H1 (cell line): Measurements from ENCODE around the gene ZNF202. TPM values are rescaled to one million over a fixed set of nuclear protein-coding genes. Genes with fewer than 3 reads are reported as not detected.

Experiments
- CTCF ChIA-PET: fragments of 300-600 bp; sonication (Branson Sonifier 250); formaldehyde crosslinking; loops from one replicate; lab custom pipeline; 2021; ENCODE audit not compliant: partially characterized antibody; lab: Charles Lee
- POLR2A ChIA-PET: fragments of 300-600 bp; sonication (Branson Sonifier 250); formaldehyde crosslinking; loops from one replicate; lab custom pipeline; 2021; ENCODE audit warnings: inconsistent platforms; ENCODE audit not compliant: partially characterized antibody; lab: Charles Lee
- DNase-seq, 2 experiments: peaks; one replicate each; pipeline versions ENCODE4 v3.0.0 to v3.0.0-alpha.2; 2010 to 2022; ENCODE audit warnings: low spot score in 2 of 2, low read depth in 1 of 2, mixed read lengths in 1 of 2
- FAIRE-seq: peaks from 2 replicates; lab custom pipeline; 2011; peaks lifted over from hg19 to GRCh38; lab: Jason Lieb, UNC
- H2AFZ ChIP-seq: 2 replicates; pipeline ENCODE4 v1.8.1; 2012; ENCODE audit warnings: low read length, inconsistent platforms
- H2AK5ac ChIP-seq: 2 replicates; pipeline ENCODE4 v1.6.1; 2013; ENCODE audit warnings: low read depth, low read length
- H2BK120ac ChIP-seq: replicated peaks from 2 replicates; pipeline ENCODE3; 2013; ENCODE audit warnings: low read depth, low read length, inconsistent platforms
- H2BK12ac ChIP-seq: 2 replicates; pipeline ENCODE4 v1.6.1; 2013; ENCODE audit warnings: low read depth, low read length
- H2BK15ac ChIP-seq: 2 replicates; pipeline ENCODE4 v1.6.1; 2013; ENCODE audit warnings: low read length
- H2BK20ac ChIP-seq: 2 replicates; pipeline ENCODE4 v1.6.1; 2013; ENCODE audit warnings: low read length
- H2BK5ac ChIP-seq: 2 replicates; pipeline ENCODE4 v1.6.1; 2013; ENCODE audit warnings: low read depth, low read length
- H3K14ac ChIP-seq: 2 replicates; pipeline ENCODE4 v1.6.1; 2013; ENCODE audit warnings: inconsistent platforms; ENCODE audit not compliant: insufficient read length
- H3K18ac ChIP-seq: 2 replicates; pipeline ENCODE4 v1.6.1; 2013; ENCODE audit warnings: low read length; ENCODE audit errors: extremely low read depth
- H3K23ac ChIP-seq: 2 replicates; pipeline ENCODE4 v1.6.1; 2013; ENCODE audit warnings: inconsistent platforms; ENCODE audit not compliant: insufficient read length
- H3K23me2 ChIP-seq: 2 replicates; pipeline ENCODE4 v1.6.1; 2013; ENCODE audit warnings: low read depth, low read length
- H3K27ac ChIP-seq: 2 replicates; pipeline ENCODE4 v1.6.1; 2011; ENCODE audit warnings: low read depth, low read length, inconsistent platforms
- H3K27me3 ChIP-seq, 4 experiments: replicated peaks in 1 of 4; 1 replicate in 1 of 4; 2 replicates in 3 of 4; pipeline versions ENCODE4 v1.6.1 to v1.8.1; 2011 to 2013; ENCODE audit warnings: low read length in 3 of 4, mild to moderate bottlenecking in 3 of 4, inconsistent platforms in 2 of 4, mixed read lengths in 2 of 4, moderate library complexity in 1 of 4; ENCODE audit not compliant: control insufficient read depth in 3 of 4, insufficient read depth in 3 of 4; ENCODE audit errors: extremely low read depth in 1 of 4
- H3K36me3 ChIP-seq, 4 experiments: 2 replicates each; pipeline versions ENCODE4 v1.6.1 to v1.8.1; 2011 to 2013; ENCODE audit warnings: mild to moderate bottlenecking in 4 of 4, low read length in 3 of 4, moderate library complexity in 2 of 4, control low read depth in 1 of 4, inconsistent platforms in 1 of 4; ENCODE audit not compliant: insufficient read depth in 4 of 4, control insufficient read depth in 2 of 4
- H3K4ac ChIP-seq: replicated peaks from 2 replicates; pipeline ENCODE3; 2013; ENCODE audit warnings: low read length, low read depth, mixed read lengths, inconsistent platforms; ENCODE audit not compliant: insufficient read length
- H3K4me1 ChIP-seq, 4 experiments: replicated peaks in 1 of 4; 1 replicate in 1 of 4; 2 replicates in 3 of 4; pipeline versions ENCODE4 v1.6.1 to v1.8.1; 2011 to 2013; ENCODE audit warnings: low read length in 3 of 4, inconsistent platforms in 2 of 4, mixed read lengths in 1 of 4; ENCODE audit not compliant: insufficient read depth in 4 of 4, control insufficient read depth in 3 of 4
- H3K4me2 ChIP-seq, 2 experiments: 2 replicates each; pipeline versions ENCODE4 v1.6.1 to v1.8.1; 2011 to 2013; ENCODE audit warnings: low read depth in 2 of 2, low read length in 2 of 2, control low read depth in 1 of 2, inconsistent platforms in 1 of 2, mild to moderate bottlenecking in 1 of 2; ENCODE audit not compliant: insufficient read depth in 1 of 2
- H3K4me3 ChIP-seq, 4 experiments: fragments of 200-600, 300-600 bp in 1 of 4; sonication (generic), shearing (Covaris generic), sonication (Bioruptor Twin) in 1 of 4; 2 replicates each; pipeline versions ENCODE4 v1.5.1 to v1.8.1; 2011 to 2016; ENCODE audit warnings: low read length in 4 of 4, low read depth in 3 of 4, control low read depth in 2 of 4, inconsistent platforms in 2 of 4, mild to moderate bottlenecking in 2 of 4, mixed read lengths in 1 of 4, moderate library complexity in 1 of 4; ENCODE audit not compliant: insufficient read depth in 2 of 4; ENCODE audit errors: extremely low read depth in 1 of 4
- H3K56ac ChIP-seq: replicated peaks from 2 replicates; pipeline ENCODE3; 2013; ENCODE audit warnings: low read depth, mild to moderate bottlenecking, mixed read lengths, low read length, inconsistent platforms; ENCODE audit not compliant: insufficient read length
- H3K79me1 ChIP-seq: 2 replicates; pipeline ENCODE4 v1.6.1; 2013; ENCODE audit warnings: low read depth, low read length, control low read depth
- H3K79me2 ChIP-seq, 2 experiments: 2 replicates each; pipeline versions ENCODE4 v1.6.1 to v1.8.1; 2012 to 2013; ENCODE audit warnings: low read length in 2 of 2, mild to moderate bottlenecking in 2 of 2, inconsistent platforms in 1 of 2; ENCODE audit not compliant: insufficient read depth in 2 of 2, control insufficient read depth in 1 of 2
- H3K9ac ChIP-seq, 4 experiments: replicated peaks in 1 of 4; 1 replicate in 1 of 4; 2 replicates in 3 of 4; pipeline versions ENCODE4 v1.6.1 to v1.8.1; 2011 to 2013; ENCODE audit warnings: low read depth in 3 of 4, low read length in 3 of 4, control low read depth in 2 of 4, mild to moderate bottlenecking in 2 of 4, moderate library complexity in 2 of 4, inconsistent platforms in 1 of 4; ENCODE audit errors: extremely low read depth in 1 of 4
- H3K9me3 ChIP-seq, 2 experiments: 2 replicates each; pipeline versions ENCODE4 v1.6.1 to v1.8.1; 2012 to 2013; ENCODE audit warnings: mild to moderate bottlenecking in 2 of 2, moderate library complexity in 2 of 2, control low read depth in 1 of 2, inconsistent platforms in 1 of 2, low read depth in 1 of 2, low read length in 1 of 2, mixed read lengths in 1 of 2; ENCODE audit not compliant: insufficient read depth in 2 of 2
- H4K20me1 ChIP-seq, 2 experiments: replicated peaks in 1 of 2; 2 replicates each; pipeline versions ENCODE3 to v1.8.1; 2011 to 2013; ENCODE audit warnings: inconsistent platforms in 2 of 2, low read length in 2 of 2, mild to moderate bottlenecking in 1 of 2; ENCODE audit not compliant: insufficient read depth in 2 of 2, control insufficient read depth in 1 of 2
- H4K5ac ChIP-seq: 2 replicates; pipeline ENCODE4 v1.6.1; 2013; ENCODE audit warnings: low read length, low read depth, mixed read lengths, inconsistent platforms; ENCODE audit not compliant: insufficient read length
- H4K8ac ChIP-seq: 2 replicates; pipeline ENCODE4 v1.8.0; 2013; ENCODE audit warnings: mild to moderate bottlenecking, moderate library complexity, low read length, inconsistent platforms; ENCODE audit not compliant: insufficient read depth; ENCODE audit errors: extremely low read depth
- H4K91ac ChIP-seq: replicated peaks from 2 replicates; pipeline ENCODE3; 2013; ENCODE audit warnings: low read length, mixed read lengths, inconsistent platforms; ENCODE audit not compliant: insufficient read length
- ASH2L ChIP-seq: fragments of 200-600, 300-600 bp; sonication (generic); IDR thresholded peaks from one replicate; pipeline ENCODE4 v1.7.1; 2017; ENCODE audit warnings: low read length
- CBX5 ChIP-seq: fragments of 300-800, 300-1000 bp; sonication (generic); IDR thresholded peaks from 2 replicates; pipeline ENCODE4 v1.7.1; 2016; ENCODE audit warnings: antibody characterized with exemption, low read length, low read depth
- CHD1 ChIP-seq: IDR thresholded peaks from 2 replicates; pipeline ENCODE4 v1.6.1; 2012; ENCODE audit warnings: low read depth, low read length, improper control_type of control experiment
- CREB1 ChIP-seq: IDR thresholded peaks from 2 replicates; pipeline ENCODE4 v1.6.1; 2012; ENCODE audit warnings: inconsistent platforms
- EP300 ChIP-seq, 2 experiments: IDR thresholded peaks; 1 replicate in 1 of 2; 2 replicates in 1 of 2; pipeline ENCODE4 v1.6.1; 2011 to 2012; ENCODE audit warnings: low read depth in 2 of 2, low read length in 2 of 2, mild to moderate bottlenecking in 2 of 2, borderline replicate concordance in 1 of 2, inconsistent platforms in 1 of 2, moderate library complexity in 1 of 2
- KDM1A ChIP-seq: fragments of 200-600, 300-600 bp; sonication (generic); IDR thresholded peaks from 2 replicates; pipeline ENCODE4 v1.7.1; 2016; ENCODE audit warnings: mild to moderate bottlenecking, low read length, borderline replicate concordance
- POLR2AphosphoS5 ChIP-seq: IDR thresholded peaks from 2 replicates; pipeline ENCODE4 v1.6.1; 2011; ENCODE audit warnings: low read depth, low read length
- POU5F1 ChIP-seq: IDR thresholded peaks from 2 replicates; pipeline ENCODE4 v1.6.1; 2011; ENCODE audit warnings: low read depth, mild to moderate bottlenecking, low read length, moderate library complexity
- SAP30 ChIP-seq: fragments of 300-600 bp; sonication (generic); IDR thresholded peaks from 2 replicates; pipeline ENCODE4 v1.7.1; 2012; ENCODE audit warnings: low read length, moderate library complexity, mild to moderate bottlenecking, inconsistent platforms; ENCODE audit not compliant: insufficient read depth, insufficient replicate concordance
- SP2 ChIP-seq: IDR thresholded peaks from 2 replicates; pipeline ENCODE4 v1.6.1; 2012; ENCODE audit warnings: mild to moderate bottlenecking, low read length, inconsistent platforms
- TAF1 ChIP-seq: IDR thresholded peaks from 2 replicates; pipeline ENCODE4 v1.6.1; 2011; ENCODE audit warnings: mild to moderate bottlenecking, low read depth, low read length
- TEAD4 ChIP-seq: IDR thresholded peaks from 2 replicates; pipeline ENCODE4 v1.6.1; 2012; ENCODE audit warnings: low read depth, low read length, inconsistent platforms, mixed read lengths
- YY1 ChIP-seq: IDR thresholded peaks from 2 replicates; pipeline ENCODE4 v1.6.1; 2011; ENCODE audit warnings: low read depth, mild to moderate bottlenecking, low read length
- ZNF274 ChIP-seq: IDR thresholded peaks from 2 replicates; pipeline ENCODE4 v1.7.0; 2012; ENCODE audit warnings: low read length, borderline replicate concordance; ENCODE audit errors: extremely low read depth
- WGBS, 2 experiments: shearing (Covaris generic) in 1 of 2; methylation state at CpG; one replicate each; pipeline versions ENCODE4 v1.1.6 to v1.1.7; 2013 to 2015; ENCODE audit warnings: low lambda C conversion rate in 2 of 2, mixed read lengths in 2 of 2, inconsistent platforms in 1 of 2, low coverage in 1 of 2, missing lambda C conversion rate in 1 of 2; ENCODE audit not compliant: insufficient replicate concordance in 2 of 2, insufficient coverage in 1 of 2, insufficient read length in 1 of 2; ENCODE audit errors: extremely low coverage in 1 of 2, missing lambda C conversion rate in 1 of 2; 5-methylcytosine and 5-hydroxymethylcytosine counted together
- polyA plus RNA-seq, 7 experiments: library from polyadenylated mRNA; depleted of rRNA in 3 of 7; stranded (reverse) in 5 of 7; unstranded in 2 of 7; fragments of >200 nt in 5 of 7; fragments of 200-250 nt in 2 of 7; gene quantifications; 1 replicate in 5 of 7; 2 replicates in 1 of 7; 4 replicates in 1 of 7; pipeline versions ENCODE4 v1.2.1 to v1.2.3, GENCODE V29; 2011 to 2013; ENCODE audit warnings: missing spikeins in 2 of 7, mixed read lengths in 2 of 7
- total RNA-seq: library from RNA; stranded (reverse); fragmentation: NEBNext Ultra II Directional; extraction: Animal tissue kit (Norgen Biotek cat#: 25700); gene quantifications from 2 replicates; pipeline ENCODE4 v1.2.1, GENCODE V29; 2021

Gene ZNF202
- total and polyA plus RNA-seq, 2 of the 8 experiments (the other 6 are each of a cell fraction or from before 2014, with no cell fraction given), result 14.1 to 33.9 TPM

GRCh38 chr11:123765601-123766000 lies 24.1 kb upstream of the ZNF202 start:
- H3K9me3 ChIP-seq, result peaks cover 12 to 14% of the 10 kb centered on the region in 2 experiments
- H2AK5ac ChIP-seq, result no peak overlapping the region
- POLR2A ChIA-PET, result interaction anchor here (1.2 to 1.4 kb wide), 2 partner anchors 12 to 19 kb away, joined by 3 read pairs; no protein-coding TSS in a partner anchor
- H3K14ac ChIP-seq, result no peak overlapping the region
- no peak overlapping the region for H2BK20ac ChIP-seq
- no peaks in the 10 kb centered on the region; a peak in 1 of 7 replicates for H3K4me1 ChIP-seq
- H2AFZ ChIP-seq, result no peak overlapping the region
- H2BK12ac ChIP-seq, result no peak overlapping the region
- no peak overlapping the region for H3K9ac ChIP-seq
- no peak overlapping the region for H3K18ac ChIP-seq
- no peak overlapping the region for H4K91ac ChIP-seq
- H3K27me3 ChIP-seq, result no peaks in the 10 kb centered on the region
- no peaks in the 10 kb centered on the region for H3K79me2 ChIP-seq
- H2BK15ac ChIP-seq, result no peak overlapping the region
- no peak overlapping the region for H3K23ac ChIP-seq
- no peak for DNase-seq
- H4K8ac ChIP-seq, result no peak overlapping the region
- no peak overlapping the region for H2BK120ac ChIP-seq
- CTCF ChIA-PET, result interaction anchor here (1.5 kb wide), 1 partner anchor 10 kb away, joined by 5 read pairs; no protein-coding TSS in a partner anchor
- 90% methylated on average over 1 of the region's 1 CpG; no CpG with 5 or more reads in 1 of the 2 experiments for WGBS, 2 experiments
- TF ChIP-seq KDM1A (no peak), CHD1 (no peak), EP300 (IDR thresholded peaks at IDR 0.05; ENCODE audit: borderline replicate concordance in 1 of 2, low read depth in 2 of 2, low read length in 2 of 2) (no peak), CBX5 (no peak), YY1 (no peak), CREB1 (no peak), ZNF274 (no peak), SP2 (no peak), POLR2AphosphoS5 (no peak), SAP30 (no peak), POU5F1 (no peak), TEAD4 (no peak), TAF1 (no peak), ASH2L (no peak)
- TF ChIP-seq, all 59 proteins: peak for 0
- H3K4ac ChIP-seq, result no peak overlapping the region
- no peak overlapping the region for H3K4me2 ChIP-seq
- no peaks in the 10 kb centered on the region for H4K20me1 ChIP-seq
- FAIRE-seq, result no peak
- no peaks in the 10 kb centered on the region for H3K79me1 ChIP-seq
- H3K36me3 ChIP-seq, result peaks cover 0 to 7% (median 3%) of the 10 kb centered on the region in 4 experiments; a peak in 2 of 8 replicates
- H3K56ac ChIP-seq, result no peak overlapping the region
- no peak overlapping the region for H2BK5ac ChIP-seq
- no peak overlapping the region for H3K4me3 ChIP-seq
- no peaks in the 10 kb centered on the region for H3K23me2 ChIP-seq
- H3K27ac ChIP-seq, result no peak overlapping the region
- no peak overlapping the region for H4K5ac ChIP-seq
